Endometrium (tissue), 2 donors: ENCODE measurements around the gene CCDC38.

Experiments used
- FAIRE-seq: peaks from 2 replicates; lab custom pipeline; 2012; peaks lifted over from hg19 to GRCh38; lab: Jason Lieb, UNC
- donor health status: control.
- donor health status: control.

CCDC38 gene

GRCh38 chr12:95836185-95836609, 106.2 kb downstream of the CCDC38 start:
- peak; percentile 64 for FAIRE-seq

GRCh38 chr12:95834572-95834971, 107.8 kb downstream of the CCDC38 start:
- FAIRE-seq: no peak

- no peak for FAIRE-seq
Observed at GRCh38 chr12:95830335-95831089, 111.9 kb downstream of the CCDC38 start.

- FAIRE-seq: peak; percentile 64
Observed at GRCh38 chr12:95829395-95829794, 113.0 kb downstream of the CCDC38 start.

DNA sequence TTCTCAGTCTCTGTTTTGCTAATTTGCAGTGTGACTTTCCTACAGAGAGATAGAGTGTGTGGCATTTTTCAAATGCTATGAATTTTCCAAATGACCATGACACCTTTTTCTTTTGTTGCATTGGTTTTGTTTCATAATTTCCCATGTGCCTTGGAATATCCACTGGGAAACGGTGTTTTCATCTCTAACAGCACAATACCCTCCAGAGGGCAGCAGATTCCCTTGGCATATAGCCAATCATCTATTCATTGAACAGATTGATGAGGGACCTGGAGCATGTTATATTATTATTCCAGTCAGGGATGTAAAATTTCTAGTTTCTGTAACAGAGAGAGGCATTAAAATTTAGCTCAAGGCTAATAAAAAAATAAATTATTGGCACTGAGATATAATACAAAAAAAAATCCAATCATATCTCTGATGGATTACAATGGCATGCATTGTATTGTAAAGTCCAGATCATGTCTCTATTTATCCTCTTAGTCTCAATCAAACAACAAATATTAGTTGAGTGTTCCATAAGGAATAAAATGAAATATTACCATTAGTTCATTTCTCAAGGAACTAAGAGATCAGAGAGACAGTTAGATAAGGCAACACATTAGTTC, 122.2 kb downstream of the CCDC38 start:
- peak; percentile 51 for FAIRE-seq
